HS-27A (cell line): ENCODE measurements around the gene EFR3B.

Experiments used
- DNase-seq: peaks from one replicate; pipeline ENCODE4 v3.0.0-alpha.2; 2012; ENCODE audit warnings: low read depth, missing footprints

Gene EFR3B

DNA sequence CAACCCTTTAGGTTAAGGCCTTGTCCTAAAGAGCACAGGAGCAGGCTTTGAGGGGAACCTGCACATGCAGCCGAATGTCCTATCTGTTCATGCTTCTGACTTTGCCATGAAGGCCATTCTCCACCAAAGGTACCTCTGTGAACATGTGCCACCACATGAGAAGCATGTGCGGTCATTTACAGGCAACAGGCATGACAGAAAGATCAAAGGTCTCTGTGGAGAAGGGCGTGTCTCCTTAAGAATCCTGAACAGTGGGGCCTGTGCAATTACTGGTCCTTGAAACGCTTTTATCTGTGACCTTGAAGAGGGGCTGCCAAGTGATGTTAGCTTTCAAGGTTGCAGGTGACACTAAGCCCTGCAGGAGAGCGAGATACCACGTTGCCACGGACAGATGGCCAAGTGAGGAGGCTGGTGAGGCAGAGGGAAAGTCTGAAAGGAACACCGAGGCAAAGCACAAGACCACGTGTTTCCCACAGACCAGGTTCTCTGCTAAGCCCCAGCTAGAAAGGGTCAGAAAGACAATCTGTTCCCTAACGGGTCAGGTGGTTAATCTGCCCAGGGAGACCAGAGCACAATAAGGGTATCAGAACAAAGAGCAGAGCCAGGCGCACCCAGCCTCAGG is 146.0 kb downstream of the EFR3B start:
- DNase-seq: no peak

DNA sequence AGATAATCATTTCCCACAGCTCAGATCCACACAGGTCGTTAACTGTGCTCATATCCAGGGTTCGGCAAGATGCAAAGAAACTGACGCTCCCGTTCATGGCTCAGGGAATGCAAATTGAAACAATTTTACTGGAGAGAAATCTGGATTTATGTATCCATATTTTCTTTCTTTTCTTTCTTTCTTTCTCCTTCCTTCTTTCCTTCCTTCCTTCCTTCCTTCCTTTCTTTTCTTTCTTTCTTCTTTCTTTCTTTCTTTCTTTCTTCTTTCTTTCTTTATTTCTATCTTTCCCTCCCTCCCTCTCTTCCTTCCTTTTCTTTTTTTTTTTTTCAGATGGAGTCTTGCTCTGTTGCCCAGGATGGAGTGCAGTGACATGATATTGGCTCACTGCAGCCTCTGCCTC is 146.5 kb downstream of the EFR3B start:
- no peak for DNase-seq

DNA sequence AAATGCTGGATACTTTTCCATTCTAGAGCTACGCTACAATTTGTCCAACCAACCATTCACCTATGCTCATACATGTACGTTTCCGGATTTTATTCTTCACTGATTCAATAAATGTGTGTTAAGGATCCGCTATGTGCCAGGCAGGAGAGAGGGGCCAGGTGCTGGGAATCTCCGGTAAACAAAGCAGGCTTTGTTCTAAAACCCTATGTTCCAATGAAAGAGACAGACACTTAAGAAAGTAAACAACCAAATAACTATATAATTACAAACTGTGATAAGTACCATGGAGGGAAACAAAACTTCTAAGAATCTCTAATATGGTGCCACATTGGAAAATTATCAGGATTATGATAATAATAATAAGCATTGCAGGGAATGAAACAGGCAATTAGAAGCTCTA is 148.7 kb downstream of the EFR3B start:
- no peak for DNase-seq

DNA sequence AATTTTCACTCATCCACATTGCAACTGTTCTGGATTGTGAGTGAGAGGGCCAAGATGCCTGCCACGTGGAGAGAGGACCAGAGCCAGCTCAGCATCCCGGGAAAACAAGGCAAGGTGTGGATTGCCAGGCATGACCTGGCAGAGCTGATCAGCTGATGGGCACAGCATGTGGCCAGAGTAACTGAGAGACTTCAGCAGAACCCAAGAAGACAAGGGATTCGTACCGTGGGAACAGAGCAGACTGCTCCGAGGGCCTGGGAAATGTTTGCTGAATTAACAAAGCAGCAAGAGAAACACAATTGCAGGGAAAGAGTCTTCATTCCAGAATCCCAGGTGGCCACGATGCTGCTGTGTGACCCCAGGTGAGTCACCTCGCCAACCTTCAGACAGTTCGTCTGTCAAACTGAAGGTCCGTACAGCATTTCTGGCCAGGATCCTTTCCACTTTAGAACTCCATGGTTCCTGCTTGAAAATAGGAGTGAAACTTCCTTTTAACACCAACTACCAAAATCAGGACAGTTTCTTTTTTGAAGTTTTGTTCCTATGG is 152.8 kb downstream of the EFR3B start:
- DNase-seq: no peak

DNA sequence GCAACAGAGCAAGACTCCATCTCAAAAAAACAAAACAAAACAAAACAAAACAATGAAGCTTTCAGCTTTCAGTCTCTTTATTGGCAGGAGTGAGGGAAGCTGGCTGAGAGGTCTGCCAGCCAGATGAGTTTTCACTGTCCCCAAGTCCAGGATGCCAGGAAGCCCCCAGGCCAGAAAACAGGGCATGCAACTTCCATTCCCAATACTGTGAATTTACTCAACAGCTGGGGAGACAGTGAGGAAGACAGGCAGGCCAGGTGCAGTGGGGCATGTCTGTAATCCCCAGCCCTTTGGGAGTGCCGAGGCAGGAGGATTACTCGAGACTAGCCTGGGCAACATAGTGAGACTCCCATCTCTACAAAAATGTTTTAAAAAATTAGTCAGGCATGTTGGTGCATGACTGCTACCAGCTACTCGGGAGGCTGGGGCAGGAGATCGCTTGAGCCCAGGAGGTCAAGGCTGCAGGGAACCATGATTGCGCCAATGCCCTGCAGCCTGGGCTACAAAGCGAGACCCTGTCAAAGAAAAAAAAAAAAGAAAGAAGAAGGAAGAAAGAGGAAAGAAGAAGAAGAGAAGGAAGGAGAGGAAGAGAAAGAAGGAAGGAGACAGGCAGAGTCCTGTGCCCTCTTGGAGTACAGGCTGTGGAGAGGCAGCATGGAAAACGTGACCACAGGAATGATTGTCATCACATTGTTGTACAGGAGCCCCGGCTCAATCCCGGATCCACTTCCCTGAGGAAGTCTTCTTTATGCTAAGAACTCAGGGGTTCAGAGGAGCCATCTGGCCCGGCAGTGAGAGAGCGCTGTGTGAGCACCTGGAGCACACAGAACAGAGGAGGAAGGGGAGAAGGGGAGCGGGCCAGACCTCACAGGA is 155.7 kb downstream of the EFR3B start:
- DNase-seq: no peak

DNA sequence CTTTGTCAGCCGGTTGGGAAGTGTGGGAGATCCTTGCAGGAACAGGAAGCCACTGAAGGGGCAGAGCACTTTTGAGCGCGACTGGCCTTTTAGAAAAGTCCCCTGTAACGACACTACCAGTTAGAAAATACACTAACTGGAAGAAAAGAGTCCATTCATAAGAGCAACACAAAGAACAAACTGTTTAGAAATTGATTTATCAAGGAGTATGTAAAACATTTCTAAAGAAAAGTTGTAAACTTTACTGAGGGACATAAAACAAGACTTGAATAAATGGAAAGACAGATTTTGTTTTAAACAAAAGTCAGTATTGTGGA is 156.3 kb downstream of the EFR3B start:
- DNase-seq: no peak

DNA sequence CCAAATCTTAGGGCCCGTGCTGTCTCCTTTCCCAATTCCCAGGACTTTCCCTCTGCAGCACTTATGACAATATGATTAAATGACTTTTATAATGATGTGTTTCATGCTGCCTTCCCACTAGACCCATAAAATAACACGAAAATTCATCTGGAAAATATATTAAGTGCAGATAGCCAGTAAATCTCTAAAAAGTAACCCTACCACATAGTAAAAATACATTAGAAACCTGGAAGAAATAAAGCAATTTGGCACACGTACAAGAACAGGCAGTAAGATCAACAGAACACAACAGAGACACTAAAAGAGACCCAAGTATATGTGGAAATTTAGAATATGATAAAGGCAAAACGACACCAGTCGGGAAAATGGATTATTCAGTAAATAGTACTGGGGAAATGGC is 156.7 kb downstream of the EFR3B start:
- no peak for DNase-seq

DNA sequence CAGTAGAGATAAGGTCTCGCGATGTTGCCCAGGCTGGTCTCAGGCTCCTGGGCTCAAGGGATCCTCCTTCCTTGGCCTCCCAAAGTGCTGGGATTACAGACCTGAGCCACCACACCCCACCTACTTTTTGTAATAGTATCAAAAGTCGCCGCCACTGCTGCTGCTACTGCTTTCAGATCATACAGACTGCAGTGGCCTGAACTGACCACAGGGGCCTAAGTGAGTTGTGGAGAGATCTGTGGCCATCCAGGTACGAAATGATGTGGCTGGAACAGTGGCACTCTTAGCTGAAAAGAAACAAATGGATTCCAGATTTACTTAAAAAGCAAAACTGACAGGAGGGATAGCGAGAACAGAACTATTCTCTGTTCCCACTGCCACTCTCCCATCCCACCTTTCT is 159.4 kb downstream of the EFR3B start:
- no peak for DNase-seq

DNA sequence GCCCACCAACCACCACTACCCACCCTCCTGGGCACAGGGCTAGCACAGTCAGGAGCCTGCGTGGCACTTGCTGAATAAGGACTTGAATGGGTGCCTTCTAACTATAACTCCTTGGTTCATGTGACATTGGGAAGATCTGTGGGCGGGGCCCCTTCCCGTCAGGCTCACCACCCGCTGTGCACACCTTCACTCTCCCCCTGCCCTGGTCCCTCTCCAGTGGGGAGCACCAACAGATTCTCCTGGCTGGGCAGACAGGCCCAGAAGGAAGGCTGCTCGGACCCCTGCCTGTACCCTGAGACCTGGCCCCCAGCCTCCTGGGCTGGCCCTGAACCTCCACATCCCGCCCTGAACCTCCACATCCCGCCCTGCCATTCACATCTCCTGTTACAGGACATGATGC is 159.9 kb downstream of the EFR3B start:
- no peak for DNase-seq

DNA sequence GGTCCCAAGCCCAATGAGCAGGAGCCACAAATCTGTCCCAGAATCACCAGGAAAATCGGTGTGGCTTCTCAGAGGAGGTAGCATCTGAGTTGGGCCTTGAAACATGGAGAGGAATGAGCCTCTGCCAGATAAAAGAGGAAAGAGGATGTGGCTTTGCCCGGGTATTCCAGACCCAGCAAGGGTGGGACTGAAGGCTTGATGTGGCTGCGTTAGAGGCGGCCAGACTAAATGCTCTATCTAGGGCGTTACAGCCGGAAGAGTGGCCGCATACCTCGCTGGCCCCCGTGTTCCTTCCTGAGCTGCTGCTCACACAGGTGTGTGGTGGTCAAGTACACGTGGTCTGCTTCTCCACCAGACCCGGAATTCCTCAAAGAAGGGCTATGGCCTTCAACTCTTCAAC is 160.4 kb downstream of the EFR3B start:
- no peak for DNase-seq

DNA sequence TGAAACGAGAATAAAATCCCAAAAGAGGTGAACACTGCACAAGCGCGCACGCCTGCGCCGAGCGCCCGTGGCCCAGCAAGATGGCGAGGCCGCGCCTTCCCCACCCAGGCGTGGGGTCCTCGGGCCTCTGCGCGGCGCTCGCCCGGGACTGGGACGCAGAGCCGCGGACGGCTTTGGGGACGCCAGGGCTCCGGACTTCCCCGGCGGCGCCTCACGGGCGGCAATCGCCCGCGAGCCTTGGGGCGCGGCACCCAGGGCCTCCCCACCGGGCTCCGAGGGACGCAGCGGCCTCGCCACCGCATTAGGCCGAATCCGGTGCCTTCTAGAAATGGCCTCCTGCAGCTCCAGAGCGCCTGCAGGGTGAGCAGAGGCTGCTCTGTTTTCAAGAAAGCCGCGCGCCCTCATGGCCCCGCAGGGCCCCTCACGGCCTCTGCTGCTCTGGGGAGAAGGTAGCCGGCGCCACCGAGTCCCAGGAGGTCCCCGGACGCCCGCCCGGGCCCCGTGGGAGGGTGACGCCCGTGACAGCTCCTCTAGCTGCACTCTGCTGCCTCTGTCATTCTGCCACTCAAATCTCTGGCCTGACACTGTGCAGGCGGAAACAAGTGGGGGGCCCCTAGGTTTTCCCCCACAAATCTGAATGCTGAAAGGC is 162.4 kb downstream of the EFR3B start:
- DNase-seq: no peak

DNA sequence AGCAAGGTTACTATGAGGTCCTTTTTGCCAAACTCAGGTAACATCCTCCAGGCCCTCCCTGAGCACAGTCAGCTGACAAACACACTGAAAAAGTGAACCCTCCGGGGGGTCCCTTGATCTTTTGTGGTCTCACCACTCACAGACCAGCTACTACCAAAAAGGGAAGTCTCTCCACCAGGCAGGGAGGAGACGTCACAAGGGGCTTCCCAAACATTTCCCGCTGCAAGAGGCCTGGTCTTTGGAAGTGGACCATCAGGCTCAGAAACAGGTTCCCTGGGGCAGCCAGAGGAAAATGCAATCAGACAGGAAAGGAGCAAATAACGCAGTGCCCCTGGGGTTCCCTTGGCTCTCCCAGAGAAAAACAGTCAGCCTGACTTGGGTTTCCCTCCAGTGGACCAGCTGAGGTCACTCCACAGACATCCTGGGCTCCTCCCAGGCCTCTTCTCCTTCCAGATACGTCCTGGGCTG is 165.2 kb downstream of the EFR3B start:
- no peak for DNase-seq
